Measurements from ENCODE around the gene SLC24A3.

The SLC24A3 gene

GRCh38 chr20:19381947-19382346, 169.5 kb downstream of the SLC24A3 start:
- peaks cover 1% of the 10 kb centered on the region for H3K27me3 Mint-ChIP-seq
- no peak overlapping the region for H3K4me3 Mint-ChIP-seq
- H3K4me1 Mint-ChIP-seq (ENCODE audit: low read depth), result no peaks in the 10 kb centered on the region
- no peaks in the 10 kb centered on the region for H3K36me3 Mint-ChIP-seq
- H3K9me3 Mint-ChIP-seq (ENCODE audit: low read depth), result no peaks in the 10 kb centered on the region
- no peak overlapping the region for H3K27ac Mint-ChIP-seq

- H3K27ac Mint-ChIP-seq, result no peak overlapping the region
- H3K9me3 Mint-ChIP-seq (ENCODE audit: low read depth), result no peaks in the 10 kb centered on the region
- H3K36me3 Mint-ChIP-seq, result no peaks in the 10 kb centered on the region
- no peaks in the 10 kb centered on the region for H3K4me1 Mint-ChIP-seq (ENCODE audit: low read depth)
- no peaks in the 10 kb centered on the region for H3K27me3 Mint-ChIP-seq
- no peak overlapping the region for H3K4me3 Mint-ChIP-seq
These were observed 170.2 kb downstream of the SLC24A3 start for GRCh38 chr20:19382386-19383340.

GRCh38 chr20:19384940-19385339, 172.5 kb downstream of the SLC24A3 start:
- H3K4me3 Mint-ChIP-seq, result no peak overlapping the region
- no peaks in the 10 kb centered on the region for H3K4me1 Mint-ChIP-seq (ENCODE audit: low read depth)
- no peaks in the 10 kb centered on the region for H3K27me3 Mint-ChIP-seq
- peaks cover 8% of the 10 kb centered on the region for H3K9me3 Mint-ChIP-seq (ENCODE audit: low read depth)
- no peak overlapping the region for H3K27ac Mint-ChIP-seq
- no peaks in the 10 kb centered on the region for H3K36me3 Mint-ChIP-seq

- H3K36me3 Mint-ChIP-seq, result no peaks in the 10 kb centered on the region
- H3K27ac Mint-ChIP-seq, result no peak overlapping the region
- H3K4me3 Mint-ChIP-seq, result no peak overlapping the region
- H3K4me1 Mint-ChIP-seq (ENCODE audit: low read depth), result no peaks in the 10 kb centered on the region
- H3K27me3 Mint-ChIP-seq, result no peaks in the 10 kb centered on the region
- peaks cover 9% of the 10 kb centered on the region for H3K9me3 Mint-ChIP-seq (ENCODE audit: low read depth)
These were observed 174.8 kb downstream of the SLC24A3 start for GRCh38 chr20:19387251-19387650.

- H3K36me3 Mint-ChIP-seq, result peaks cover 2% of the 10 kb centered on the region
- no peak overlapping the region for H3K4me3 Mint-ChIP-seq
- peaks cover 3% of the 10 kb centered on the region for H3K27me3 Mint-ChIP-seq
- no peaks in the 10 kb centered on the region for H3K4me1 Mint-ChIP-seq (ENCODE audit: low read depth)
- H3K27ac Mint-ChIP-seq, result no peak overlapping the region
- H3K9me3 Mint-ChIP-seq (ENCODE audit: low read depth), result peaks cover 18% of the 10 kb centered on the region
These were observed 180.1 kb downstream of the SLC24A3 start for GRCh38 chr20:19392344-19393130.

- Mint-ChIP-seq H3K9me3 (ENCODE audit: low read depth) (peaks cover 22% of the 10 kb centered on the region), H3K27ac (no peak overlapping the region), H3K27me3 (peaks cover 3% of the 10 kb centered on the region), H3K36me3 (peaks cover 5% of the 10 kb centered on the region), H3K4me3 (no peak overlapping the region), H3K4me1 (ENCODE audit: low read depth) (no peaks in the 10 kb centered on the region)
These were observed 184.1 kb downstream of the SLC24A3 start for GRCh38 chr20:19396460-19397081.

GRCh38 chr20:19397226-19397625, 184.8 kb downstream of the SLC24A3 start:
- Mint-ChIP-seq H3K4me3 (no peak overlapping the region), H3K27me3 (peaks cover 3% of the 10 kb centered on the region), H3K4me1 (ENCODE audit: low read depth) (no peaks in the 10 kb centered on the region), H3K27ac (no peak overlapping the region), H3K36me3 (peaks cover 5% of the 10 kb centered on the region), H3K9me3 (ENCODE audit: low read depth) (peaks cover 22% of the 10 kb centered on the region)

- Mint-ChIP-seq H3K27ac (no peak overlapping the region), H3K36me3 (peaks cover 5% of the 10 kb centered on the region), H3K4me1 (ENCODE audit: low read depth) (no peaks in the 10 kb centered on the region), H3K9me3 (ENCODE audit: low read depth) (peaks cover 22% of the 10 kb centered on the region), H3K4me3 (no peak overlapping the region), H3K27me3 (peaks cover under 1% of the 10 kb centered on the region)
These were observed 185.2 kb downstream of the SLC24A3 start for GRCh38 chr20:19397666-19398065.

- Mint-ChIP-seq H3K9me3 (ENCODE audit: low read depth) (peaks cover 16% of the 10 kb centered on the region), H3K4me1 (ENCODE audit: low read depth) (no peaks in the 10 kb centered on the region), H3K36me3 (peaks cover 5% of the 10 kb centered on the region), H3K27me3 (no peaks in the 10 kb centered on the region), H3K27ac (no peak overlapping the region), H3K4me3 (no peak overlapping the region)
These were observed 188.7 kb downstream of the SLC24A3 start for GRCh38 chr20:19401096-19401495.

GRCh38 chr20:19403549-19403948, 191.1 kb downstream of the SLC24A3 start:
- Mint-ChIP-seq H3K4me3 (no peak overlapping the region), H3K27ac (no peak overlapping the region), H3K36me3 (peaks cover 3% of the 10 kb centered on the region), H3K4me1 (ENCODE audit: low read depth) (no peaks in the 10 kb centered on the region), H3K9me3 (ENCODE audit: low read depth) (peaks cover 8% of the 10 kb centered on the region), H3K27me3 (no peaks in the 10 kb centered on the region)

GRCh38 chr20:19404826-19405225, 192.4 kb downstream of the SLC24A3 start:
- no peak overlapping the region for H3K4me3 Mint-ChIP-seq
- H3K4me1 Mint-ChIP-seq (ENCODE audit: low read depth), result no peaks in the 10 kb centered on the region
- no peak overlapping the region for H3K27ac Mint-ChIP-seq
- H3K36me3 Mint-ChIP-seq, result no peaks in the 10 kb centered on the region
- H3K9me3 Mint-ChIP-seq (ENCODE audit: low read depth), result no peaks in the 10 kb centered on the region
- H3K27me3 Mint-ChIP-seq, result peaks cover 1% of the 10 kb centered on the region

- Mint-ChIP-seq H3K4me1 (ENCODE audit: low read depth) (no peaks in the 10 kb centered on the region), H3K36me3 (no peaks in the 10 kb centered on the region), H3K27ac (no peak overlapping the region), H3K9me3 (ENCODE audit: low read depth) (no peaks in the 10 kb centered on the region), H3K27me3 (peaks cover 1% of the 10 kb centered on the region), H3K4me3 (no peak overlapping the region)
These were observed 193.5 kb downstream of the SLC24A3 start for GRCh38 chr20:19405958-19406357.

GRCh38 chr20:19406381-19406780, 193.9 kb downstream of the SLC24A3 start:
- Mint-ChIP-seq H3K4me1 (ENCODE audit: low read depth) (no peaks in the 10 kb centered on the region), H3K27me3 (peaks cover 1% of the 10 kb centered on the region), H3K36me3 (no peaks in the 10 kb centered on the region), H3K4me3 (no peak overlapping the region), H3K27ac (no peak overlapping the region), H3K9me3 (ENCODE audit: low read depth) (no peaks in the 10 kb centered on the region)

GRCh38 chr20:19407196-19407595, 194.8 kb downstream of the SLC24A3 start:
- Mint-ChIP-seq H3K27me3 (peaks cover 1% of the 10 kb centered on the region), H3K36me3 (no peaks in the 10 kb centered on the region), H3K4me1 (ENCODE audit: low read depth) (no peaks in the 10 kb centered on the region), H3K9me3 (ENCODE audit: low read depth) (no peaks in the 10 kb centered on the region), H3K27ac (no peak overlapping the region), H3K4me3 (no peak overlapping the region)

GRCh38 chr20:19407736-19408135, 195.3 kb downstream of the SLC24A3 start:
- Mint-ChIP-seq H3K4me1 (ENCODE audit: low read depth) (no peaks in the 10 kb centered on the region), H3K4me3 (no peak overlapping the region), H3K27ac (no peak overlapping the region), H3K36me3 (no peaks in the 10 kb centered on the region), H3K9me3 (ENCODE audit: low read depth) (no peaks in the 10 kb centered on the region), H3K27me3 (peaks cover 1% of the 10 kb centered on the region)

Measured in activated naive CD8-positive, alpha-beta T cell (primary cell).